NCI-H2029 (cell line): Measurements from ENCODE around the gene DLX2.
"Not testable (repeated sequence)": the region's sequence is repeated elsewhere in the genome, so short reads cannot be mapped to it uniquely, and the experiment has no call there.

Source experiments
- DNase-seq: peaks from one replicate; lab custom pipeline; 2025; lab: John Stamatoyannopoulos, UW

The DLX2 gene

DNA sequence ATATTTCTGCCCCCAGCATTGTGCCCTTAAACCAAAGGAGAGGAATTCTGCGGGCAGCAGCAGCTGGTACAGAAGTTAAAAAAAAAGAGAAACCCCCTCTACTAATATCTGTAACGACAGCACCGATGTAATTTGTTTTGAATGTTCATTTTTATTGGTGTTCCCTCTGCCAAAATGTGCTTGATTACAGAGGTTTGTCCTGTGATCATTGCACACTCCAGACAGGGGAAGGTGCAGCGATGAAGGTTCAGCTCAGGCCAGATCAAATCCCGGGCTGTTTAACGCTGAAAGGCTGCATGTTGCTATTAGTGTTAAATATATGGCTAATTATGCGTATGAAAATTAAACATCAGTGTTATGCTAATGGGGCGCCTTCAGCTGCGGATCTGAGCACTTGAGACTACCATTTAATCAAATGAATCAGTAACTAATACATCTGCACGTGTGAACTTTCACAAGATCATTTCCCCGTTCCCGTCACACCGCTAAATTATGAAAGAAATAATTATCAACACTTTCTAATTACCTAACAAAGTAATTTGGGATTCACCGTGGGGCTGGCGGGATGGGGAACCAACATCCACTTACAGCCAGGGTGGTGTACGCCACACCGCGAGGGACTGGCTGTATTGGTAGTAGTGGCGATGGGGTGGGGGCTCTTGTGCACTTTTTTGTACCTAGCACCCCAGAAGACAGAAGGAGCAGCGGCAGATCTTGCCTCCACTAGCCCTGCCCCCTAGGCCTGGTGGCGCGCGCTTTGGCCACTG is 18.9 kb downstream of the DLX2 start:
- DNase-seq, result no peak

- DNase-seq, result no peak
Observed at GRCh38 chr2:172082944-172083627, 19.6 kb downstream of the DLX2 start.

GRCh38 chr2:172082105-172082943 is 20.4 kb downstream of the DLX2 start:
- DNase-seq, result no peak

DNA sequence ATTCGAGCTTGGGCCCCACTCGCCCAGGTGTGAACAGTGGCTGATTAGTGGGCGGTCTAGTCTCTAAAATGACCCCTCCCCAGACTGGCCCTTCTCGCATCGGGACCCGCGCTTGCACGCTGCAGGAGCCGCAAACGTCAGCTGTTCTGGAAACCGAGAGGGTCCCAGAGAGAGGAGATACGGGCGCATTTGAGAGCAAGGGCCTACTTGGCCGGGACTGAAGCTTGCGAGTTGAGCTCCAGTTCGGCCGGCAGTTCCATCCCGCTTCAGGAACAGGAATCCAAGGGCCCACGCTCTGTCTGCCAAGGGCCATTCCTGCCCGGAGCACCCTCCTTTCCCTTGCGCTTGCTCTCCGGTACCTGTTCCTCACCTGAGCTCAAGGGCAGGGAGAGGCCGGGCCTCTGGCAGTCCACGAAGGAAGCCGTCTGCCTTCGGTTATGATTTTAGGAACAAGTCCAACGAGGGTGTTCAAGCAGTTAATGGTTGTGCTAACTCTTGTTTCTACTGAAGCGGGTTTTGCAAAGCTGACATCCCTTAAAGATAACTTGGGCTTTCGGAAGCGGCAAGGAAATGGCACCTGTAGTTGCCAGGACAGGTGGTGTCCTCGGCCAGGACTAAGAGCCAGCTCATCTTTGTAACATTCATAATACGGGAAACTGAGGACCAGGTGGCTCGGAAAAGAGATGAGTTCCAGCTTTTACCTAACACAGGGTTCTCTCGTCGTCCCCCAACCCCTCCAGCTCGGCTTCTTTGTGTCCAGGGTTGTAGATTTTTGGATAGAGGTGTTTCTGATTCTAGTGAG is 21.3 kb downstream of the DLX2 start:
- no peak for DNase-seq

- DNase-seq, result no peak
Observed at GRCh38 chr2:172080641-172081220, 22.0 kb downstream of the DLX2 start.

- DNase-seq, result no peak
Observed at GRCh38 chr2:172079838-172080640, 22.7 kb downstream of the DLX2 start.

DNA sequence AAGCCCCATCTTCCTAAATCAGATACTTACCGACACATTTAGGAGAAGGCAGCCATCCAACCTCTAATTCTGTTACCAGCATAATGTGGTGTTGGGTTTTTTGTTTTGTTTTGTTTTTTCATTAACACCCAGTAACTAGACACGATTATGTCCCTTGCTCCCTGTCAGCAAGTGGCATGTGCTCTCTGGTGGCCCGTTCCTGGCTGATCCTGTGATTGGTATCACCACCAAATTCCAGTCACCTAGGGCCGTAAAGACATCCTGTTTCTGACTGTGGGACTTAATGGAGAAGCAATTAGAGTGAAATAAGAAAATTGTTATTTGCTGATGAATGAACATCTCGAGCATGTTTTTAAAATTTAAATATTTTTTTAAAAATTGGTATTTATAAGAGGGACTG is 23.3 kb downstream of the DLX2 start:
- no peak for DNase-seq

DNA sequence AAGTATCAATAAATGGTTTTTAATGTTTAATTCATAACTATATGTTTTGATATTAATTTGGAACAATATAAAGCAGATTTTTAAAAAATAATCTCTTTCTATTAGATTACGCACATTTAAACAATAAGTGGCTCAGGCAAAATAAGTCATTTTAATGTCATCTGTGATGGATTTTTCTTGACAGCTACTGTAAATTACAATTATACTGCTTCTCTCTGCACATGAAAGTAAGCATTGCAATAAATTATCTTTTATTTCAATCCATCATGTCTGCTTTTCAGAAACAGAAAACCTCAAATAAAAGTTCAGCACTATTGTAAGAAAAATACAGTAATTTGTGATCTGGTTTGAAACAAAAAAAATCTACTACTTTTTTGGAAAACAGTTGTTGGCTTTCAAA is 28.4 kb downstream of the DLX2 start:
- DNase-seq, result no peak

GRCh38 chr2:172073518-172073917 is 29.2 kb downstream of the DLX2 start:
- no peak for DNase-seq

- DNase-seq, result no peak
Observed at GRCh38 chr2:172072706-172073105, 30.0 kb downstream of the DLX2 start.

DNA sequence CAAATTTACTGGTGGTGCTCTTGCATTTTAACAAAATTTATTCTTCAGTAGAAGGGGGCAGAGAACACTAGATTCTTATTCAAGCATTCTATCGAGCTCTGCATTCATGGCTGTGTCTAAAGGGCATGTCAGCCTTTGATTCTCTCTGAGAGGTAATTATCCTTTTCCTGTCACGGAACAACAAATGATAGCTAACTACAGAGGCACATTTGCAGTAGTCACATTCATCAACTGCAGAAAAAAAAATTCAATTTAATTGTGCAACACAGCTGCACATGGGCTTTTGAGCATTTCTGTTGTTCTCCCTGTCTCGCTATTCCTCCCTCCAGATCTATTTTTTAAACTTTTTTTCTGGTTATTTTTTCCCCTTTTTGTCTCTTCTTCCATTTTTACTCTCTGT is 30.4 kb downstream of the DLX2 start:
- DNase-seq, result no peak

DNA sequence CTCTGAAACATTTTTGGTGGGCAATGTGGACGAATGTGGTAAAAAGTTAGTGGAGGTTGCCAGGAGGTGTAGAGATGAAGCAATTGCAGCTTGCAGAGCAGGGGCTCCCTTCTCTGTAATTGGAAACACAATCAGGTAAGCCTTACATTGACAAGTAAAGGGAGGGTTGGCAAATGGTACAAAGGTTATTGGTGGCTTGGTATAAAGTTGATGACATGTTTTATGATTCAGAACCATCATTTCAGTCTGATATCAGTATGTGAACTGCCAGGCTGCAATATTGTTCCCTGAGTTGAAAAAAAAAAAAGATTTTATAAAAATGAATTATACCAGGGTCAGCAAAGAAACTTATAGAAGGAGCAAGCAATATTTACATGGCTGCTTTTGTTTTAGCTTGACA is 31.8 kb downstream of the DLX2 start:
- no peak for DNase-seq

- DNase-seq, result not testable (repeated sequence)
Observed at GRCh38 chr2:172067905-172068304, 34.8 kb downstream of the DLX2 start.

- no peak for DNase-seq
Observed at GRCh38 chr2:172066394-172066886, 36.3 kb downstream of the DLX2 start.

GRCh38 chr2:172065111-172065510 is 37.6 kb downstream of the DLX2 start:
- no peak for DNase-seq

DNA sequence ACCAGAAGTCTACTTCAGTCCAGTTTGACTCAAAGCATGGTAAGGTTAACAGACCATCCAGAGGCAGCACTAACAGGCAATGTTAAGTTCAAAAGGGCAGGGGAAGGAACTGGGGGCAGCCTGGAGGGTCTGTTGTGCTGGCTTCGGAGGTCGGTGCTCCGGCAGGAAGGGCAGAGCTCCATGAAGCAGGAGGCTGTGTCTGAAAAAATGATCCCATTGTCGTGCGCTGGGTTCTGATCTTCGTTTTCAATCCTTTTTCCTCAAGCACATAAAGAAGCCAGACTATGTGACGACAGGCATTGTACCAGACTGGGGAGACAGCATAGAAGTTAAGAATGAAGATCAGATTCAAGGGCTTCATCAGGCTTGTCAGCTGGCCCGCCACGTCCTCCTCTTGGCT is 39.3 kb downstream of the DLX2 start:
- DNase-seq, result no peak

DNA sequence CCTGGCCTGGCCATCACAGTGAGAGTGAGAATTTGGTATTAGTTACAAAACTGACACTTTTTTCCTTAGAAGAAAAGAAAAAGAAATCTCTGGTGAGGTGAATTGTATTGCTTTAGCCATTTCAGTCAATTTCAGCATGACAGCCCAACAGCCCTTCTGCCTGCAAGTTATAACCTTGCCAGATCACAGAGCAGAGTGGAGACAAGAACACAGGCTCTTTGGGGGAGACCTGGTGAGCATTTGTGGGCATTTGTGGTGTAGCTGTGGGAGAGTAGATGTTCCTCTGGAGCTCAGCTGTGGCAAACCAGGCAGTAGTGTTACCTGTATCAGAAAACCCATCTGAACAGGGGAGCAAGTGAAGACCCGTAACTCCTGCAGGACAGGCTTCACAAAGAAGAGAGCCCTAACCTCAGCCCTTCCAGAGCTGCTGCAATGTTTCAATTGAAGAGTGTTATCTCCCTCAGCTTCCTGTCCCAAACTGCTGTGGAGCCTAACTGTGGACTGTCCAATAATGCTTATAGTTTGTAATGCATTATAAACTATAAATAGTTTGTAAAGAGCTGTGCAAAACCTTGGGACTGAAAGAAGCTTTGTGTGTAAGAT is 40.2 kb downstream of the DLX2 start:
- no peak for DNase-seq

GRCh38 chr2:172060118-172060517 is 42.6 kb downstream of the DLX2 start:
- not testable (repeated sequence) for DNase-seq

- no peak for DNase-seq
Observed at GRCh38 chr2:172058660-172059059, 44.0 kb downstream of the DLX2 start.

GRCh38 chr2:172056293-172056692 is 46.4 kb downstream of the DLX2 start:
- no peak for DNase-seq
